ENCODE results near the gene LAMP1.
A peak's percentile ranks its signal among the peaks of the same experiment; 100 is the strongest.

The LAMP1 gene

DNA sequence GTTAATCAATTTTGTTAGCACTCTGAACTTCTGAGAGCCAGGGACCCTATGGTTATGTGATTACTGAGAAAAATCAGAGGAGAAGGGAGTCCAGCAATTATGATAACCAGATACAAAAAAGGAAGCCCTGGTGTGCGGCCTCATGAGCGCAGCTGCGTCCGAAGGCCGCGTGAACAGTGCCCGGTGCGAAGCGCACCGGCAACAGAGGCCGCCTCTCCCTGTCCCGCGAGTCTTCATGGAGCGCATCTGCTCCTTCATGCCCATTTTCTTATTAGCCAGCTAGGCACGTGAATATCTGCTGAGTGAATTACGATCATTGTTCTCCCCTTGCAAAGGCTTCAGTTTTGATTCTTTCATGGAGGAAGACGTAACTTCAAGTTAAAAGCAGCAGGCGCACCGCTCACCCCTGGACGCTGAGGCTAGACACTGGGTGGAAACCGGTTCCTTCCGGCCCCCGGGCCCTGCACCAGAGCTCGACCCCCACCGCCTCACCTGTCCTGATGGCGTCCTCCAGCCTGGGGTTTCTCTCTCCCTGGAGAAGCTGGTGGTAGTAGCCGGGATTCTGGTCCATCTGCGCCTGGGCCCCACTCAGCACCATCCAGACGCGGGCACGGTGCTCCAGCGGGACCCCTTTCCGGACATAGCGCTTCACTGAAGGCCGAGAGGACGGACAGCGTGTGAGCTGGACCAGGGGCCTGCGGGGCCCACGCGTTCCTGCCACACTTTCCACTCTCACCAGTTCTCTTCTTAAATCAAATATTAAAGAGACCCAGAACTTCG, 58.0 kb downstream of the LAMP1 start:
- no peak overlapping the region for H3K4me3 ChIP-seq
- H3K27ac ChIP-seq: no peak overlapping the region
- DNase-seq: peak in 1 of 2 donors; percentile 34
- TF ChIP-seq, protein P1, sequence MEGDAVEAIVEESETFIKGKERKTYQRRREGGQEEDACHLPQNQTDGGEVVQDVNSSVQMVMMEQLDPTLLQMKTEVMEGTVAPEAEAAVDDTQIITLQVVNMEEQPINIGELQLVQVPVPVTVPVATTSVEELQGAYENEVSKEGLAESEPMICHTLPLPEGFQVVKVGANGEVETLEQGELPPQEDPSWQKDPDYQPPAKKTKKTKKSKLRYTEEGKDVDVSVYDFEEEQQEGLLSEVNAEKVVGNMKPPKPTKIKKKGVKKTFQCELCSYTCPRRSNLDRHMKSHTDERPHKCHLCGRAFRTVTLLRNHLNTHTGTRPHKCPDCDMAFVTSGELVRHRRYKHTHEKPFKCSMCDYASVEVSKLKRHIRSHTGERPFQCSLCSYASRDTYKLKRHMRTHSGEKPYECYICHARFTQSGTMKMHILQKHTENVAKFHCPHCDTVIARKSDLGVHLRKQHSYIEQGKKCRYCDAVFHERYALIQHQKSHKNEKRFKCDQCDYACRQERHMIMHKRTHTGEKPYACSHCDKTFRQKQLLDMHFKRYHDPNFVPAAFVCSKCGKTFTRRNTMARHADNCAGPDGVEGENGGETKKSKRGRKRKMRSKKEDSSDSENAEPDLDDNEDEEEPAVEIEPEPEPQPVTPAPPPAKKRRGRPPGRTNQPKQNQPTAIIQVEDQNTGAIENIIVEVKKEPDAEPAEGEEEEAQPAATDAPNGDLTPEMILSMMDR (IDR thresholded peaks at IDR 0.05): no peak
- H3K9me3 ChIP-seq: no peaks in the 10 kb centered on the region
- intact Hi-C loops (cut with DNase I; ENCODE audit: low total_unique reads): no loop called here
- peaks cover 0 to 28% (median 0%) of the 10 kb centered on the region in 3 donors for H3K36me3 ChIP-seq
- no peaks in the 10 kb centered on the region for H3K27me3 ChIP-seq
- H3K4me1 ChIP-seq: no peaks in the 10 kb centered on the region

DNA sequence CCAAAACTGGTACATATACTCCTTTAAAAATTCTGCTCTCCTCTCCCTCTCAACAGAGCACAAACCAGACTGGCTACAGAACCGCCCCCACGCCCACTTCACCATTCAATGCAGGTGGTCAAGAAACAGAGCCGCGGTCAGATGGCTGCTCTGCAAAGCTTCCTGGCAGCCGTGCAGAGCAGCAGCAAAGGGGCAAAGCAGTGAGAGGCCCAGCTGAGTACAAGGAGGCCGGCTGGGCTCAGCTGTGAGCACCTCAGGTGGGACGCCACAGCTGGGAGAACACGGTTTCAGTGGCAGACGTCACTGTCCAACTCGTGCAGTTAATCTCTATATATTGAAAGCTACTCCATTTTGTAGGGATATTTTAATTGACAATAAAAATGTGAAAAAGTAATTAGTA, 58.6 kb downstream of the LAMP1 start:
- H3K36me3 ChIP-seq: peaks cover 0 to 26% (median 0%) of the 10 kb centered on the region in 3 donors
- H3K4me3 ChIP-seq: no peak overlapping the region
- no peaks in the 10 kb centered on the region for H3K9me3 ChIP-seq
- intact Hi-C loops (cut with DNase I; ENCODE audit: low total_unique reads): no loop called here
- DNase-seq: no peak
- no peak overlapping the region for H3K27ac ChIP-seq
- H3K27me3 ChIP-seq: no peaks in the 10 kb centered on the region
- TF ChIP-seq, protein P1 (IDR thresholded peaks at IDR 0.05): no peak
- H3K4me1 ChIP-seq: no peaks in the 10 kb centered on the region

DNA sequence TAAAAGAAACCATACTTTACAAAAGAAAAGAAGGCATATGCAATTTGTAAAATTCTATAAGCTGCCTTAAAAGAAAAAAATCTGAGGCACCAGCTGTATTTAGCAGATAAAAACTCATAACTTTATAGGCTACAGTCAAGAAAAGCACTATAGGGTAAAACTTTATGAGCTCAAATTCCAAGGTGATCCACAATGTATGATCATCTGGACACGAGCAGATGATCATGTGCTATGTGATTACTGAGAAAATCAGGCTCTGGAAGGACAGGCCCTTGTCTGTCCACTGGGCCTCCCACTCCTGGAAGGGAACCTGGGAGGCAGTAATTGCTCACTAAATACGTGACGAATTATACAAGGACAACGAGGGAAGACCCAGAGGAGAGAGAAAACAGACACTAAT, 59.6 kb downstream of the LAMP1 start:
- no peak for DNase-seq

DNA sequence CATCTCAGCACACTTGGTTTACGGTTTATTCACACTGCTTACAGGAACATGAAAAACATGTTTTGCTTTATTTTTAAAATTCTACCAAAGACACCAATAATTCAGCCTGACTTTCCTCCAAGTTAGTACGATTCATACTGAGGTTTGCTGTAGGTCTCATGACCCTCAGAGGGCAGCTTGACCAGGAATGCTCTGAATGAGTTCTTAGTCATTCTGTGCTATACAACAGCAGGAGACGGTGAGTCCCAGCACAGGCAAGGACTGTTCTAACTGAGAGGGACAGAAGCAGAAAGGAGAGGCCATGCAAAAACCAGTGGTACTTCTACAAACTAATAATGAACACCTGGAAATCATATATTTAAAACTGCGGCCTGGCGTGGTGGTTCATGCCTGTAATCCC, 60.5 kb downstream of the LAMP1 start:
- Histone ChIP-seq H3K36me3 (peaks cover 0 to 23% (median 0%) of the 10 kb centered on the region in 3 donors), H3K27me3 (no peaks in the 10 kb centered on the region), H3K9me3 (no peaks in the 10 kb centered on the region), H3K4me3 (no peak overlapping the region), H3K27ac (no peak overlapping the region), H3K4me1 (no peaks in the 10 kb centered on the region)
- intact Hi-C loops (cut with DNase I; ENCODE audit: low total_unique reads): no loop called here
- TF ChIP-seq, protein P1 (IDR thresholded peaks at IDR 0.05): no peak
- no peak for DNase-seq

More for the DNA sequence above, 59.6 kb downstream of the LAMP1 start:
- Histone ChIP-seq H3K9me3 (no peaks in the 10 kb centered on the region), H3K27me3 (no peaks in the 10 kb centered on the region), H3K27ac (no peak overlapping the region), H3K36me3 (peaks cover 0 to 23% (median 0%) of the 10 kb centered on the region in 3 donors), H3K4me1 (no peaks in the 10 kb centered on the region), H3K4me3 (no peak overlapping the region)
- TF ChIP-seq, protein P1 (IDR thresholded peaks at IDR 0.05): no peak
- intact Hi-C loops (cut with DNase I; ENCODE audit: low total_unique reads): no loop called here

DNA sequence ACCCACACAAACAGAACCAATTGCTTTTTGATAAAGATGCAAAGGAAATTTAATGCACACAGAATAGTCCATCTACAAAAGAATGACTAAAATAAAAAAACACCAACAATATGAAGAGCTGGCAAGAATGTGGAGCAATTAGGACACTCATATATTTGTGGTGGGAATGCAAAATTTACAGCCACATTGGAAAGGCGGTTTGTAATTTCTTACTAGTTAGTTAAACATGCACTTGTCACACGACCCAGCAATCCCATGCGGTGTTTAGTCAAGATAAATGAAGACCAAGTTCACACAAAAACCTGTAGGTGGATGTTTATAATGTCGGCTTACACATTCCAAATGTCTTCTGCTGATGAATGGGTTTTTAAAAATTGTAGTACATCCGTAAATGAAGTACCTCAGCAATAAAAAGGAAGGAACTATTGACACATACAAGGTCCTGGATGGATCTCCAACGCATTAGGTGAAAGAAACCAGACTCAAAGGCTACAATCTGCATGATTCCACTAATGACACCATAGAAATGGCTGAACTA, 61.7 kb downstream of the LAMP1 start:
- TF ChIP-seq, protein P1 (IDR thresholded peaks at IDR 0.05): no peak
- no peaks in the 10 kb centered on the region for H3K9me3 ChIP-seq
- H3K27ac ChIP-seq: no peak overlapping the region
- peaks cover 0 to 17% (median 0%) of the 10 kb centered on the region in 3 donors for H3K36me3 ChIP-seq
- intact Hi-C loops (cut with DNase I; ENCODE audit: low total_unique reads): no loop called here
- no peak for DNase-seq
- no peak overlapping the region for H3K4me3 ChIP-seq
- H3K4me1 ChIP-seq: peaks cover 0 to 11% (median 7%) of the 10 kb centered on the region in 4 donors
- no peaks in the 10 kb centered on the region for H3K27me3 ChIP-seq

All from tibial artery (tissue), 4 donors.